ENCODE results near the gene ENPP3. TPM values are rescaled to one million over a fixed set of nuclear protein-coding genes. Genes with fewer than 3 reads are reported as not detected.

Gene ENPP3
- polyA plus RNA-seq, 3 donors, result not detected

GRCh38 chr6:131755597-131755996 lies 118.5 kb downstream of the ENPP3 start:
- no peak overlapping the region for H3K4me3 Mint-ChIP-seq
- Histone ChIP-seq H3K36me3 (replicated peaks in 1 of 2; ENCODE audit: control insufficient read depth in 1 of 2, insufficient read depth in 2 of 2, low read length in 2 of 2) (no peaks in the 10 kb centered on the region), H3K79me2 (ENCODE audit: insufficient read depth, low read length) (no peaks in the 10 kb centered on the region), H3K4me1 (ENCODE audit: control insufficient read depth in 1 of 2, insufficient read depth in 2 of 2, low read length in 2 of 2) (no peaks in the 10 kb centered on the region), H3K27ac (ENCODE audit: low read depth in 1 of 2, low read length in 2 of 2) (no peak overlapping the region), H2AFZ (ENCODE audit: insufficient read depth, low read depth, low read length, poor library complexity, severe bottlenecking) (no peak overlapping the region), H4K20me1 (ENCODE audit: insufficient read depth, low read length) (no peaks in the 10 kb centered on the region), H3K4me3 (replicated peaks in 1 of 3; ENCODE audit: low read depth in 2 of 3, low read length in 3 of 3) (no peak overlapping the region), H3K4me2 (replicated peaks; ENCODE audit: extremely low read depth, low read length, poor library complexity, severe bottlenecking) (no peak overlapping the region), H3K9ac (ENCODE audit: insufficient read depth, low read length, poor library complexity, severe bottlenecking) (no peak overlapping the region), H3K27me3 (ENCODE audit: control insufficient read depth in 2 of 2, insufficient read depth in 2 of 2, low read length in 2 of 2) (no peaks in the 10 kb centered on the region), H3K9me3 (replicated peaks in 1 of 2; ENCODE audit: control insufficient read depth in 1 of 2, insufficient read depth in 1 of 2, low read length in 2 of 2) (no peaks in the 10 kb centered on the region)
- no peaks in the 10 kb centered on the region for H3K36me3 Mint-ChIP-seq
- intact Hi-C loops (cut with micrococcal nuclease), result no loop called here
- no CpG with 5 or more reads among the region's 3 CpGs for WGBS (ENCODE audit: insufficient coverage)
- H3K27me3 Mint-ChIP-seq (ENCODE audit: low read depth in 3 of 3), result peaks cover 3 to 11% (median 3%) of the 10 kb centered on the region in 3 donors
- no peak for DNase-seq
- TF ChIP-seq, protein P1, sequence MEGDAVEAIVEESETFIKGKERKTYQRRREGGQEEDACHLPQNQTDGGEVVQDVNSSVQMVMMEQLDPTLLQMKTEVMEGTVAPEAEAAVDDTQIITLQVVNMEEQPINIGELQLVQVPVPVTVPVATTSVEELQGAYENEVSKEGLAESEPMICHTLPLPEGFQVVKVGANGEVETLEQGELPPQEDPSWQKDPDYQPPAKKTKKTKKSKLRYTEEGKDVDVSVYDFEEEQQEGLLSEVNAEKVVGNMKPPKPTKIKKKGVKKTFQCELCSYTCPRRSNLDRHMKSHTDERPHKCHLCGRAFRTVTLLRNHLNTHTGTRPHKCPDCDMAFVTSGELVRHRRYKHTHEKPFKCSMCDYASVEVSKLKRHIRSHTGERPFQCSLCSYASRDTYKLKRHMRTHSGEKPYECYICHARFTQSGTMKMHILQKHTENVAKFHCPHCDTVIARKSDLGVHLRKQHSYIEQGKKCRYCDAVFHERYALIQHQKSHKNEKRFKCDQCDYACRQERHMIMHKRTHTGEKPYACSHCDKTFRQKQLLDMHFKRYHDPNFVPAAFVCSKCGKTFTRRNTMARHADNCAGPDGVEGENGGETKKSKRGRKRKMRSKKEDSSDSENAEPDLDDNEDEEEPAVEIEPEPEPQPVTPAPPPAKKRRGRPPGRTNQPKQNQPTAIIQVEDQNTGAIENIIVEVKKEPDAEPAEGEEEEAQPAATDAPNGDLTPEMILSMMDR (IDR thresholded peaks at IDR 0.05), result no peak
- H3K27ac Mint-ChIP-seq, result no peak overlapping the region
- no peaks in the 10 kb centered on the region for H3K4me1 Mint-ChIP-seq
- peaks cover 0 to 6% (median 0%) of the 10 kb centered on the region in 7 donors for H3K9me3 Mint-ChIP-seq

DNA sequence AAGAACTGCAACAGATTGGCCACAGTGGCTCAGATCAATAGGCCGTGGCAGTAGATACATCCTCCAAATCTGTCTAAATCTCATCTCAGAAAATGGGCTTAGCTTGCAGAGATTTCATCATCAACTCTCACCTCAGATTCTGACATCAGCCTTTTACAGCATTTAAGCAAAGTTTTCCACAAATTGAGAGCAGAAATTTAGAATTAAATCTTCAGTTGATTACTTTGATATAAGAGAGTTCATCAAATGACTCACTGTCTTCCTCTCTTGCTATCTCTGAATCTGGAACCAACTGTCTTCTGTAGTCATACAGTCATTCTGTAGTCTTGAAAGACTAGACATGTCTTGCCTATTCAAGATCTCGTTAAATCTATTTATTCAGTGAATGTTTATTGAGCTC lies 118.9 kb downstream of the ENPP3 start:
- H3K36me3 Mint-ChIP-seq, result no peaks in the 10 kb centered on the region
- H3K27me3 Mint-ChIP-seq (ENCODE audit: low read depth in 3 of 3), result peaks cover 3 to 10% (median 3%) of the 10 kb centered on the region in 3 donors
- Histone ChIP-seq H3K4me2 (replicated peaks; ENCODE audit: extremely low read depth, low read length, poor library complexity, severe bottlenecking) (no peak overlapping the region), H3K9me3 (replicated peaks in 1 of 2; ENCODE audit: control insufficient read depth in 1 of 2, insufficient read depth in 1 of 2, low read length in 2 of 2) (no peaks in the 10 kb centered on the region), H3K79me2 (ENCODE audit: insufficient read depth, low read length) (no peaks in the 10 kb centered on the region), H2AFZ (ENCODE audit: insufficient read depth, low read depth, low read length, poor library complexity, severe bottlenecking) (no peak overlapping the region), H3K4me3 (replicated peaks in 1 of 3; ENCODE audit: low read depth in 2 of 3, low read length in 3 of 3) (no peak overlapping the region), H3K27me3 (ENCODE audit: control insufficient read depth in 2 of 2, insufficient read depth in 2 of 2, low read length in 2 of 2) (no peaks in the 10 kb centered on the region), H3K9ac (ENCODE audit: insufficient read depth, low read length, poor library complexity, severe bottlenecking) (no peak overlapping the region), H3K27ac (ENCODE audit: low read depth in 1 of 2, low read length in 2 of 2) (no peak overlapping the region), H3K4me1 (ENCODE audit: control insufficient read depth in 1 of 2, insufficient read depth in 2 of 2, low read length in 2 of 2) (no peaks in the 10 kb centered on the region), H3K36me3 (replicated peaks in 1 of 2; ENCODE audit: control insufficient read depth in 1 of 2, insufficient read depth in 2 of 2, low read length in 2 of 2) (no peaks in the 10 kb centered on the region), H4K20me1 (ENCODE audit: insufficient read depth, low read length) (no peaks in the 10 kb centered on the region)
- 100% methylated on average over 1 of the region's 2 CpGs for WGBS (ENCODE audit: insufficient coverage)
- DNase-seq, result no peak
- intact Hi-C loops (cut with micrococcal nuclease), result no loop called here
- peaks cover 0 to 6% (median 0%) of the 10 kb centered on the region in 7 donors for H3K9me3 Mint-ChIP-seq
- no peak overlapping the region for H3K4me3 Mint-ChIP-seq
- no peaks in the 10 kb centered on the region for H3K4me1 Mint-ChIP-seq
- TF ChIP-seq, protein P1 (IDR thresholded peaks at IDR 0.05), result no peak
- H3K27ac Mint-ChIP-seq, result no peak overlapping the region

Data from CD14-positive monocyte (primary cell).